Astrocyte (in vitro differentiated cells and primary cell): ENCODE measurements around the gene SUMF1.

Experiments
- CTCF ChIP-seq: IDR thresholded peaks from 2 replicates; pipeline ENCODE4 v1.5.1; 2011; ENCODE audit warnings: low read depth, mild to moderate bottlenecking, inconsistent platforms, low read length, moderate library complexity; ENCODE audit not compliant: insufficient read depth
- EZH2 ChIP-seq: IDR thresholded peaks from 2 replicates; pipeline ENCODE4 v1.6.1; 2012; ENCODE audit warnings: mild to moderate bottlenecking, low read length, inconsistent platforms; ENCODE audit not compliant: insufficient read depth

GRCh38 chr3:4497005-4497692, 30.1 kb upstream of the SUMF1 start:
- TF ChIP-seq CTCF (no peak), EZH2 (no peak)
